HFF-Myc (cell line): ENCODE data around the gene PIERCE2.

Experiments used
- DNase-seq: peaks from one replicate; pipeline ENCODE4 v3.0.0-alpha.2; 2011; ENCODE audit warnings: low read depth; ENCODE audit errors: extremely low read depth
- H3K4me3 ChIP-seq: replicated peaks from 2 replicates; pipeline ENCODE4 v1.5.1; 2011; ENCODE audit warnings: low read depth, mild to moderate bottlenecking, control low read depth, low read length
- TF ChIP-seq, protein P1 (sequence below): IDR thresholded peaks from 2 replicates; pipeline ENCODE4 v1.5.1; 2012; ENCODE audit warnings: mild to moderate bottlenecking, low read depth, low read length, control low read depth; ENCODE audit errors: missing control alignments

The PIERCE2 gene, protein sequence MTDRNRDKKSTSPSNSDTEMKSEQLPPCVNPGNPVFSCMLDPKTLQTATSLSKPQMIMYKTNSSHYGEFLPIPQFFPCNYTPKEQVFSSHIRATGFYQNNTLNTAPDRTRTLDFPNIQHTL

DNA sequence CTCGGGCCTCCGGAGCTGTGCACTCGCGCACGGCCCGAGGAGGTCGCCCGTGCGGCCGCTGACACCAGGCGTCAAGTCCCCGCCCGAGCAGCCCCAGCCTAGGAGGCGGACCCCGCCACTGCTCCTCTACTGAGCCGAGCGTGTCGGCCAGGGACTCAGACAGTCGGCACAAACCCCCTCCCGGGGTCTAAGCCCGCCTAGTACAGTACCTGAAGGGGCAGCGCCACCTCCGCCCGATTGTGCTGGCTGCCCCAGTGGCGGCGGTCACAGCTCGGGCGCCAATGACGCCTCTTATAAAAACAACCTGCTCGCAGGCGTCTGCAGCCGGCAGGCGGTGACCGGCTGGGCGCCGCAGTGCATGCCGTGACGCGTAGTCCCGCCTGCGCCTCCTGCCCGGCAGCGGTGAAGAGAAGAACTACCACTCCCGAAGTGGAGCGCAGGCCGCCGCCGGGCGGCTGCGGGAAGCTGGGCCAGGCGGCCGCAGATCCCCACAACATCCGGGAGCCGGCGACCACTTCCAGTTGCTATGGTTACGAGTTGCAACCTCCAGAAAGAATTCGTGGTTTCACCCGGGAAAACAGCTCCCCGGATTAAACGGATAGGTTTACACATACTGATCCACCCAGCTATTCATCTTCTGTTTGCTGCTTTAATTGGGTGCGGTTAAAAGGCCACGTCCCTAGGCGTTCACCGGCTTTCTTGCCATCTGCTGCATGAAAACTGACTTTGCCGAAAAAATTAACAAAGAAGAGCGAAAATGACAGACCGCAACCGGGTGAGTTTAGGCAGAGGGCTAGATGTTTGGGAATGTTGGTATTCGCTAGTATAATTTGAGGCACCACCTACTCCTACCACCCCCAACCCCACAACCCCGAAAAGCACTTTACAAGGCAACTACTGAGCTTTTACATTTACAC, at the start of gene PIERCE2, which contains the start of gene CCPG1:
Gene PIERCE2, plus strand, starts transcription at position 484 of the 917 bp plus-strand sequence. Its CDS starts 274 bp downstream, at position 758.
Gene CCPG1, minus strand, starts transcription at position 348 of the 917 bp plus-strand sequence. CDS start 18,935 bp downstream, outside the sequence.
- TF ChIP-seq, protein P1, sequence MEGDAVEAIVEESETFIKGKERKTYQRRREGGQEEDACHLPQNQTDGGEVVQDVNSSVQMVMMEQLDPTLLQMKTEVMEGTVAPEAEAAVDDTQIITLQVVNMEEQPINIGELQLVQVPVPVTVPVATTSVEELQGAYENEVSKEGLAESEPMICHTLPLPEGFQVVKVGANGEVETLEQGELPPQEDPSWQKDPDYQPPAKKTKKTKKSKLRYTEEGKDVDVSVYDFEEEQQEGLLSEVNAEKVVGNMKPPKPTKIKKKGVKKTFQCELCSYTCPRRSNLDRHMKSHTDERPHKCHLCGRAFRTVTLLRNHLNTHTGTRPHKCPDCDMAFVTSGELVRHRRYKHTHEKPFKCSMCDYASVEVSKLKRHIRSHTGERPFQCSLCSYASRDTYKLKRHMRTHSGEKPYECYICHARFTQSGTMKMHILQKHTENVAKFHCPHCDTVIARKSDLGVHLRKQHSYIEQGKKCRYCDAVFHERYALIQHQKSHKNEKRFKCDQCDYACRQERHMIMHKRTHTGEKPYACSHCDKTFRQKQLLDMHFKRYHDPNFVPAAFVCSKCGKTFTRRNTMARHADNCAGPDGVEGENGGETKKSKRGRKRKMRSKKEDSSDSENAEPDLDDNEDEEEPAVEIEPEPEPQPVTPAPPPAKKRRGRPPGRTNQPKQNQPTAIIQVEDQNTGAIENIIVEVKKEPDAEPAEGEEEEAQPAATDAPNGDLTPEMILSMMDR, result peak; percentile 50
- H3K4me3 ChIP-seq, result peak within 1 kb of the TSS; percentile 75
- DNase-seq, result peak; percentile 83

DNA sequence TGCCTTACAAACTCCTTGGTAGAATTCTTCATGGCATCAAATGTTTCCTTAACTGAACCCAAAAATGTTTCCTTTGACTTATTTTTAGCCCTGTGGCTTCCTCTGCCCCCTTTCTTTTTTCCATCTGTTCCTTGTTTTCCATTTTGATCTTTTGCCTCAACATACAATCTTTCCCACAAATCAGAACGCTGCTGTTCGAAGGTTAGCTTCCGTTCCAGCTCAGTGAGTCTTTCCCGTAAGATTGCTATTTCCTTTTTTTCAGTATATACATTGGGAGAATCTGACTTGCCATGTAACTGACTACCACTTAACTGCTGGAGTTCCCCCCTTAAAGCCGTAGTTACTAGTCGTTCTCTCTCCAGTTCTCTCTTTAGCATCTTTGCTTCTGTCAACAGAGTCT, 48.0 kb upstream of the PIERCE2 start:
- TF ChIP-seq, protein P1, result no peak
- DNase-seq, result no peak
- no peak overlapping the region for H3K4me3 ChIP-seq

DNA sequence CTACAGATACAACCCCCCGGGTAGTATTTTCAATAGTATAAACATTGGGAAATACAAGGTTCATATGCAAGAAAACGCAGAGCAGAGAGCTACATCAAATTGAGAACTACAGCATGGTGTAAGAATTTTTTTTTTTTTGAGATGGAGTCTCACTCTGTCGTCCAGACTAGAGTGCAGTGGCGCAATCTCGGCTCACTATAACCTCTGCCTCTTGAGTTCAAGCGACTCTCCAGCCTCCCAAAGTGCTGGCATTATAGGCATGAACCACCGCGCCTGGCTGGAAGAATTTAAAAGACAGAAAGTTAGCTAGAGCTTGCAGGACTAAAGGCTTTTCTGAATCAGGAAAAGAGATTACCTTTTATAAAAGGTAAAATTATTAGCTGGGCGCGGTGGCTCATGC, 47.2 kb upstream of the PIERCE2 start:
- TF ChIP-seq, protein P1, result no peak
- DNase-seq, result no peak
- no peak overlapping the region for H3K4me3 ChIP-seq

- TF ChIP-seq, protein P1, result no peak
- DNase-seq, result no peak
Measured at GRCh38 chr15:55362641-55363040, 45.7 kb upstream of the PIERCE2 start.

GRCh38 chr15:55366981-55367380, 41.3 kb upstream of the PIERCE2 start:
- no peak overlapping the region for H3K4me3 ChIP-seq
- DNase-seq, result no peak
- TF ChIP-seq, protein P1, result no peak

More at GRCh38 chr15:55362641-55363040, 45.7 kb upstream of the PIERCE2 start:
- H3K4me3 ChIP-seq, result no peak overlapping the region

DNA sequence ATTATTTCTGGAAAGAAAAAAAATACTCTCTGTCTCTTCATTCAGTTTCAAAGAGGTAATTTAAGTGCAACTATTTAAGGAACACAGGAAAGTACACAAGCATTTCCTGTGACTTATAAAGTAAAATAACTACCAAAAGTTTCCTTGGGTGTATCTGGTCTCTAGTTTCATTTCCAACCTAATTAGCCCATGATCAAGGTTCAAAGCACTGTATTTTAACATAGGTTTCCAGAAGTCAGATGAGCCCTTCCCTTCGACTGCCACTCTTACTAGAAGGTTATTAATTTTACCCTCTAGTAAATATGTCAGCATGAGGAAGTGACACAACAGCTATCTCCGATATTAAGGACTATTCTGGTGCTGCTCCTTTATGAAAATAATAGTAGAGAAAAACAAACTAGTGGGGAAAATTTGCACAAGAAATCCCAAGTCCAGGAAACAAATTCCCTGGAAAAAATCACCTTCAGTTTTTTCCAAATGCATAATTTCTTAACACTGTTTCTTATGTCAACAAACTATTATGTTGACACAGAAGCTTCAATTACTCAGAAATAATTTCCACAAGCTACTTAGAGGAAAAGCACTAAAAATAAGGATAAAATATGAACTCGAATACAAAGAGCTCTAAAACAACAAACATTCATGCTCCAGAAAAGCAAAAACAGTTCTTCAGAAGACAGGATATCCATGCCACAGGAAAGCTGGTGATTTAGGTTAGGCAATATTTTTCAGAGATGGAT, 35.4 kb upstream of the PIERCE2 start:
- no peak overlapping the region for H3K4me3 ChIP-seq
- DNase-seq, result no peak
- TF ChIP-seq, protein P1, result no peak
